Measurements from ENCODE around the gene PCDHGC5.

The PCDHGC5 gene

DNA sequence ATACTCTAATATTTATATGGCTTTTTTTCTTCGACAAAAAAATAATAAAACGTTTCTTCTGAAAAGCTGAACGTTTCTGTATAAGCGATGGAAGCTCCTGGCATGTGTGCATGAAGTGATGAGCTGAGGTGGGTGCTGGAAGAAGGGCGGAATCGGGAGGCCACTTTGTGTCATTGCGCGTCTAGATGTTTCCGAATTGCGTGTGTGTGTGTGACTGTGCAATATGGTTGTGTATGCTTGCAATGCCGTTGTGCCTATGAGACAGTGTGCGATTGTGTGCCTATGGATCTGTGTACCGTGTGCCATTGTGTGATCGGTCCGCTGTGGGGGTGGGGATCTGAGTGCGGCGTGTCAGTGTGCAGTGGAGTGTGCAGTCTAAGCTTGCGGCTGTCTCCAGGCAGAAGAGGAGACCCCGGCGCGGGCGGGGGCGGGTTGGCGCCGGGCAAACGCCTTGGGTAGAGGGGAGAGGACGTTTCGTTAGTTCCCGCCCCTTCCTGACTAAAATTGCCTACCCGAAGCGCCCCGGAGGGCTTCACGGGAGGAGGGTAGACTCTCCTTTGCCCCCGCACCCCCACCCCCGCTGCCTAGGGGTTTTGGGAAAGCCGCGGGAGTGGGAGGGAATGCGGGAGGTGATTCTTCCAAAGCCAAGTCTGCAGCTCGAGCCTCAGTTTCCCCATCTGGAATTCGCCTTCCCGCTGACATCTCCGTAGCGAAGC is 24.2 kb downstream of the PCDHGC5 start:
- DNase-seq (ENCODE audit: low read depth) = no peak

DNA sequence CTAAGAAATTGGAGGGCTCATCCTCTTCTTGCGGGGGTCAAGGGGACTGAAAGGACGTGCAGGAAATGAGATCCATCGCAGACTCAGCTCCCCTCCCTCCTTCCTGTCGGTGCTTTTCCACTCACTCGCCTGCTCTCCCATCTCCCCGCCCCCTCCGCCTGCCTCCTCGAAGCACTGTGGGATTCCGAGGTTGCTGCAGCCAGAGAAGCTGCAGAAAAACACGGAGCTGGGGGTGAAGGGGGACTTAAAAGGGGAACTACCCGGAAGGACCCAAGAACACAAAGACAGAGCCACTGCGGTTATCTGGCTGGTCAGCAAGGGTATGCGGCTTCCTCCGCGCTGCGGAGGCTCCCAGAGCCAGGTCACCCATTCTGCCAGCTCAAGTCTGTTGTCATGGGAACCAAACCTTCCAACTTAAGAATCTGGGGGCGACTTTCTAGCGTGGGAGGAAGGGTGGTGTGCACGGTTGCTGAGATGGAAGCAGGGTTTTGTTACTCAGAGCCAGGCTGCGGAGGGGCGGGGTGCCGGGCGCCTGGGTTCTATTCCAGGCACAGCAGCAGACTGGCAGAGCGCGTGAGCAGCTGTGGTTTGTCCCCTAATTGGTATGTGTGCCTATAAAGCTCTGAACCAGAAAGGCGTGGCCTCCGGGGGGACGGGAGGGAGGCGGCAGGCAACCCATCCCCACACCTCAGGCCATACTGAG is 24.9 kb downstream of the PCDHGC5 start:
- DNase-seq (ENCODE audit: low read depth) = no peak

DNA sequence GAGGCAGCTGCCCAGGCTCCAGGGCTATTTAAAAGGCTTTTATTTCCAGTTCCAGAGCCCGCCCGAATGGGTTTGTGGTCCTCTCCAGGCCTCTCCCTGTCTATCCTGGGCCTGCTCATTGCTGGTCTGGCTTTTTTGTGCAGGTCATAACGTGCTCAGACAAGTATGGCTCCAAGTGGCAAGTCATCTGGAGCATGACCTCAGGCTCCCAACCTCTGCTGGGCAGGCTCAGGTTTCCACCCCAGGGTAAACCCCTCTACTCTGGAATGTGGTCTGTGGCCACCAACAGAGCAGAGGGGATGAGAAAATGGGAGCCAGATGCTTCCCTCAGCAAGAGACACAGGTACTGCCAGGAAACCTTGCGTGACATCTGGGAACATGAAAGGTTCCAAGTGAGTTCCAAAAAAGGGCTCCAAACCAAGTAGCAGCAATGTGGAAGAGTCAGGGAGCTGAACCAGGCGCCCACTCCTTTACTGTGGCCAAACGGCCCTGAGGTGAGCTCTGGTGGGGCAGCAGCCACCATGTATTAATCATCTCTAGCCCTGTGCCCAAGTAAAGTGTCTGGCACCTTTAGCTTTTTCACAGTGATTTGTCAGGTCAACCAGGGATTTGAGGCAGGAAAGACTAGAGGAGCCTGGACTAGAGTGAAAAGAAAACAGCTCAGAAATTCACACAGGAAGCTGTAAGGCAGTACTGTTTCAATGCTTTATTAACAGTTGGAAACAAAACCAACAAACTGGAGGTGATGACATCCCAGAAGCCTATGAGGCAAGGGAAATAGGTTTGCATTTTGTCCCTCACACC is 25.7 kb downstream of the PCDHGC5 start:
- no peak for DNase-seq (ENCODE audit: low read depth)

DNA sequence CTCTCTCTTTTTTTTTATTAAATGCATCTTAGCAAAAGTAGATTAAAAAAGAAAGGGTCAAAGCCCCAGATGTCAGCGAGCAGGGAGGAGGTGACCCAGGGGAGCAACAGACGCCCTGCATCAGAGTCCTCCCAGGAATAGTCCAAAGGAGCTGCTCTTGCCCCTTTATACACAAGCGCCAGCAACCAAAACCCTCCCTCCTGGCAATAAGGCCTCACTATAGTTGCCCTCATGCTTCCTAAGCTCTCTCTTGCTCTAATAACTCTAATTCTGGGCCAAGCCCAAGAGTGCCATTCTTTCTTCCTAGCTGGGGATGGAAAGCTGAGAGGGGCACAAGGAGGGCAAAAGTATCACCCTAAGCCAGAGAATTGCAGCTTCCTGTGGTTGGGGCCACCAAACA is 26.3 kb downstream of the PCDHGC5 start:
- DNase-seq (ENCODE audit: low read depth) = no peak

DNA sequence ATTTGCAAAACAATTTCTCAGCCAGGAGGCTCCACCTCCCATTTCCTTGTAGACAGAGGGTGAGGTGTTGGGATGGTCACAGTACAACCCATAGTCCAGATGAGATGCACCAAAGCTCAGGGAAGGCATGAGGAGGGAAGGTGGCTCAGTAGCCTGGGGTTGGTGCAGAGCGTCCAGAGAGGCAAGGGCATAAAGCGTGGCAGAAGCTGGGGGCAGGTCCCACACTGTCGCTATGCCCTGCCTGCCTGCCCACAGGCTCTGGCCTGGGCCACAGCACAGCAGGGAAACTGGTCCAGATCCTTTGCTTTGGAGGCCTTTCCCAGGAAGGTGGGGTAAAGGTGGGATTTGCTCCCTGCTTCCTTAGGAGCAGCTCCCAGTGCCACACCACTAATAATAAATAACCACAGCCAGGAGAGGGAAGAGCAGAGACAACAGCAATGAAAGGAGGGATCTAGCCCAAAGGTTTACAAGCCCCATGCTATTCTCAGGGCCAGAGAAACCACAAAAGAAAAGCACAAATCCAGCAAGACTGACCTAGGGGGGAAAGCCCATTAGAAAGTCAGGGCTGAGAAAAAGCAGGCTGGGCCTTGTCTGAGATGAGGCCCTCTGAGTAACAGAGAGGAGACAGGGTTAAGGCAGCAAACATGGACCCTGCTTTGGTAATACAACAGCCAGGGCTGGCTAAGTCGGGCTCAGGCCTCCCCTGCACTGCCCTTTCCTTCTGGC is 27.2 kb downstream of the PCDHGC5 start:
- no peak for DNase-seq (ENCODE audit: low read depth)

DNA sequence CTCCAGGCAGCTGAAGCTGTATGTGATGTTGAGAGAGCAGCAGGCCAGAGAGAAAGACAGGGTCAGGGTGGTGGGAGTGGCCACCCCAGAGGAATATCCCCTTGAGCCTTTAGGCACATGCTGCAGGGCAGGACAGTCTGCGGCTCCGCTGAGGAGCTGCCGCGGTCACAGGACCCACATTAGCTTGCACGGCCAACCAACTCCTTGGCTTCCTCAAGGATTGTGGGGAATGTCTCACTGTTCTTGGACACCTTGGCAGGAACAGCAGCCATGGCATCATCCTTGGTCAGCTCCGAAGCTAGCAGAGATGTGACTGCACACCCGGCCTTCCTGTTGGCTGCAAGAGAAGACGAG is 27.8 kb downstream of the PCDHGC5 start:
- DNase-seq (ENCODE audit: low read depth) = no peak

DNA sequence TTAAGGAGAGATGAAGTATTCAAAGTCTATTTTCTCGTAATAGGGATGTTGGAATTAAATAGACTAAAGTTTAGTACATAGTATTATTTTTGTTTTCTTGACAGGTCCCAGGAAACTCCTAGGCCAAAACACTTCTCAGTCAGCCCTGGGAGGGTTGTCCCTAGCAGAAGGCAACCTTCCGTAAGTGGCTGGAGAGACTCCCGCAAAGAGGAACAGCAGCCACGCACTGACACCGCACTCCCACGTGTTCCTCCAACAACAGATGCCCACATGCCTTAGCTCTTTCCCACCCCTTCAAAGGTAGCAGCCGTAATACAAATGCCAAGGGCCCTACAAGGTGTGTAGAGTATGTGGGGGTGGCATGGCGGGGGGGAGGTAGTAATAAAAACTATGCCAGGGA is 28.4 kb downstream of the PCDHGC5 start:
- no peak for DNase-seq (ENCODE audit: low read depth)

DNA sequence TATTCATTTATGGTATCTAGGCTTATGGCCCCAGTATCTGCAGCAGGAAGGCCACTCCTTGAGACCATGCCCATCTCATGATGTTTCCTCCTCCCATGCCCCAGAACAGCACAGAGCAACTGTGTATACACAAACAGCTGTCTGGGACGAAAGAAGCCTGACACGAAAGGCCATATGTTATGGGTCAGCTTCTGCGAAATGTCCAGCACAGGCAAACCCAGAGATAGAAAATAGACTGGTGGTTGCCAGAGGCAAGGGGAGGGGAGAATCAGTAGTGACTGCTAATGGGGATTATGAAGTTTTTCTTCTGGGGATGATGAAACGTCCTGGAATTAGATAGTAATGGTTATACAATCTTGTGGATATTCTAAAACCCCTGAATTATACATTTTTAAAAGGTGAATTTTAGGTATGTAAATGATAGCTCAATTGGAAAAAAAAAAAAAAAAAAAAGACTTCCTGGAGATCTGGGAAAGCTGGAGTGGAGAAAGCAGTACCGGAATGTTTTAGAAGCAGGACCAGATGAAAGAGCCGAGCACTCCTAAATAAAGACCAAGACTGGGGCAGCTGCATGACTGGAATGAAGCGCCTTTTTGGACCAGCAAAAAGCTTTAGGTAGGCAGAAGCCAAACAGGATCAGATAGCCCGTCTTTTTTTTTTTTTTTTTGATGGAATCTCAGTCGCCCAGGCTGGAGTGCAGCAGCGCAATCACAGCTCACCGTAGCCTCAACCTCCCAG is 29.2 kb downstream of the PCDHGC5 start:
- no peak for DNase-seq (ENCODE audit: low read depth)

DNA sequence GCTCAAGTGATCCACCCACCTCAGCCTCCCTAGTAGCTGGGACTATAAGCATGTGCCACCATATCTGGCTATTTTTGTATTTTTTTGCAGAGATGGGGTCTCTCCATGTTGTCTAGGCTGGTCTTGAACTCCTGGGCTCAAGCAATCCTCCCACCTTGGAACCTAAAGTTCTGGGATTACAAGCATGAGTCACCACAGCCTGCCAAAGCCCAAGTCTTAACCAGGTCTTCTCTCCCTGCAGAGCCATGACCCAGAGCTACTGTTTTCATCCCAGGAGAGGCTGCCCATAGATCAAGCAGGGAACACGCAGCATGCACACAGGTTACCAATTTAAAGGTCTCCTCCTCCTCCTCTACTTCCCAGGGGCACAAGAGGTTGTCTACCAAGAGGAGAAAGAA is 29.7 kb downstream of the PCDHGC5 start:
- no peak for DNase-seq (ENCODE audit: low read depth)

DNA sequence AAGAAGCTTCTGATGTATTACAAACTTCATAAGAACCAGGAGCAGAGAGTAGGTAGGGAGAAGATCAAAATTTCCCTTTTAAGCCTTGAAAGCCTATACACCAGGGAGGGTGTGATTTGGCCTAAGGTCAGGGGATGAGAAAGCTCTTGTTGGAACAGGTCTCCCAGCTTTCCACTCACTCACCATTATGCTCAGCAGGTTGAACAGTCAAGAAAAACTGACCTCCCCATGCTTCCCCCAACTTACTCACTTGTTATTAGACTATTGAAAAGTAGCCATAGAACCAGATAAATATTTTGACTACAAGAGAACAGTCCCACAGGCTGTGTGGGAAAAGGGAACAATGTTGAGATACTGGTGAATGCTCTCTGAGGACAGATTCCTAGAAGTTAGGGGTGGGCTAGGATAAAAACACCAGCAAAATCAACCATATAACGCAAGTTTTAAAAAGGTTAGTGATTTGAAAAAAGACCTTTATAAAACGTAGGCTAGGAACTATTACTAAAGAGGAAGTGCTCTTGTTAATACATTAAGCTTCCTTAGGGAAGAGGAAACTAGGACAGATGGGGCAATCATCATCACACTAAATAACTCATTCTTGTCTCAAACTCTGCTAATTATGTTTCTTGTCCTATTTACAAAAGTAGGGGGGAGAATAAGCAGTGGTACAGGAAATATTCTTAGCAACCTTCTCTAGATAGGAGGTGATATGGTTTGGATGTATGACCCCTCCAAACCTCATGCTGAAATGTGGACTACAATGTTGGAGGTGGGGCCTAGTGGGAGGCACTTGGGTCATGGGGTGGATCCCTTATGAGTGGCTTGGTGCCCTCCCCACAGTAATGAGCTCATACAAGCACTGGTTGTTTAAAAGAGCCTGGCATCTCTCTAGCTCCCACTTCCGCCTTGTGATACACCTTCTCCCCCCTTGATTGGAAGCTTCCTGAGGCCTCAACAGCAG is 31.0 kb downstream of the PCDHGC5 start:
- no peak for DNase-seq (ENCODE audit: low read depth)

DNA sequence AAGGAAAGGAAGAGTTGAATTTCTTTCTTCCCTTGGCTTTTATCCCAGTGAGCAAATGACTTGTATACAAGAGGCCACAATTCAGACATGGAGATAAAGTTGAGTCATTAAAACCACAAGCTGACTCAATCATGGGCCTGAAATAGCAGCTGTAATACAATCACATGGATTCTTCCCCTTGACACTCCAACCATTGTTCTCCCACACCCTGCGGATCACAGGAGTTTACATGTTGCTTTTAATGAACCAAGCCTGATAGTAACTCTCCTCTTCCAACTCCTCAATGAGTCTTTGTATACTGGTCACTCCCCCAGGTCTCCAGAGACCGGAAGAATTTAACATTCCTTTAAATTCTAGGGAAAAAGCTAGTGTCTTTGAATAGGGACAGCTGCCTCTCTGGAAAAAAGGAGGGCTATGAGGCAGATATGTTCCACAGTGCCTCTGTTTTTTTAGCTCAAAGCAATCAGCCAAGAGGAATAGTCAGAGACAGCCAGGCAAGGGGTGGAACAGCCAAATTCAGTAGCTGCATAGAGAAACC is 32.4 kb downstream of the PCDHGC5 start:
- peak; percentile 98 for DNase-seq (ENCODE audit: low read depth)

DNA sequence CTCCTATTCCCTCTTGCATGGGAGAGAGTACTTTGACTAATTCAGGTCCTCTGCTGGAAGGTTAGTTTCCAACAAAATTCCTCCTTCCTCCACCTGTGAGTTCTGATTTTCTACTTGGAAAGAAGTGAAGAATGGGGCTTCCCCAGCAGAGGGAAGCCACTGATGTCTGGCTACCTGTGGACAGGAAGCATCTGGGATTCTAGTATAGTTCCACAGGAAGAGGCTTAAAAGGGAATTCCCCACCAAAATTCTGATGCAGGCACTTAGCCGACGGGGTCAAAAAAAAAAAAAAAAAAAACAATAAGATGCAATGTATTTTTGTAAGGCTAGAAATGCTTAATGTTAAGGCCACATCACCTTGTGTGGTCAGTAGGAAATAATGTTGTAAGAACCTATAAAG is 33.4 kb downstream of the PCDHGC5 start:
- no peak for DNase-seq (ENCODE audit: low read depth)

DNA sequence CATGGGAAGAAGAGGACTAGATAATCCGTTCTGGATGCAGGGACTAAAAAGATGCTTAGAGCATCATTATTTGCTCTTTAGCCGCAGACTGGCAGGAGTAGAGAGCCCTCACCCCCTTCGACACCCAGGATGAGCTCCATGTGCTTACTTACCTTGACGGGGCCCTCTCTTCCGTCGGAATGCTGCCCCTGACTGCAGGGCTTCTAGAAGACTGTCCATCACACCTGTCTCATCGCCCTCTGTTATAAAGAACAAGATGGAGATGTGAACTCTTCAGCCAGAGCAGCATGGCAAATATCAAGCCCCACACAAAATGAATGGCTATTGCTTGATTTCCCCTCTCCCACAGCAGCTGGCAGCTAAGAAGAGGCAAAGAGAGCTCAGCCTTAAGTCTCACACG is 35.1 kb downstream of the PCDHGC5 start:
- DNase-seq (ENCODE audit: low read depth) = no peak

DNA sequence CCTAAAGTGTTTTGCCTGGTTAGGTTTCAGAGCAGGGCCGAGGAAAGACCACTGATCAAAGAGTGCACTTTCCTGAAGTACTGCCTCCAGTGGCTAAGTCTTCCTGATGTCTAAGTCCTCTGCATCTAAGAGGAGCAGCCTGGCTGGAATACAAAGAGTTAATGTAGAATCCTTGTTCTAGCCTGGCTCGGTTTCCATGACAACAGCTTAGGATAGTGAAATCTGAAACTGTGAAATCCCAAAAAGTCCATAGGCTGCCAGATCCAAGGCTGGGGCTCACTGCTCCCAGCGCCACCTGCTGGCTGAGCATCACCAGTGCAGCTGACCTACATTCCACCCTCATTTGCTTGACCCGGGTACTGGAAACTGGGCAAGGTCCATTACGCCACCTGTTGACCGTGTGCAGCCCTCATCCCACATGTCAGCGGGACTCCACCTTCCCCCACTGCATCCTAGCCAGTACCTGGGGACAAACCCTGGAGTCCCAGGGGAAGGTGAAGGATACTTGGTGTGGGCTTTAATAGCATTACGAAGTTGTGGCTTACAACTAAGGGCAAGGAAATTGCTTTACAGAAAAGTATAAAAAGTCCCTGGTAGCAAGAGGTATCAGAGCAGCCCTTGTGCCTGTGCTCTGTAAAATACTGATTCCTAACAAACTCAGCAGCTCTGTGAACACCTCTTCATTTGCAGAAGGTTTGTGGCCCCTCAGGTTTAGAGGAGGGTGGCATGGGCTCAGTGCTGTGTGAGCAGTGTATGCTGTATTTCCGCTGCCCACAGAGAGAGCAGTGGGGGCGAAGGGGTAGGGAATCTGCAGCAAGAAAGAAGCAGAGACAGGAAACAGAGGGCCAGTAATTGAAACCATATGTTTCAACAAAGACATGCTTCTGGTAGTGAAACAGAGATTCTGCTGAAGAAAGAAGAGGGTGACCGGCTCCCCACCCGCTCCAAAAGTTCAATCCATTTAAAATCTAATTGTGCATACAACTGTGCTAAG is 36.0 kb downstream of the PCDHGC5 start:
- DNase-seq (ENCODE audit: low read depth) = peak; percentile 89

DNA sequence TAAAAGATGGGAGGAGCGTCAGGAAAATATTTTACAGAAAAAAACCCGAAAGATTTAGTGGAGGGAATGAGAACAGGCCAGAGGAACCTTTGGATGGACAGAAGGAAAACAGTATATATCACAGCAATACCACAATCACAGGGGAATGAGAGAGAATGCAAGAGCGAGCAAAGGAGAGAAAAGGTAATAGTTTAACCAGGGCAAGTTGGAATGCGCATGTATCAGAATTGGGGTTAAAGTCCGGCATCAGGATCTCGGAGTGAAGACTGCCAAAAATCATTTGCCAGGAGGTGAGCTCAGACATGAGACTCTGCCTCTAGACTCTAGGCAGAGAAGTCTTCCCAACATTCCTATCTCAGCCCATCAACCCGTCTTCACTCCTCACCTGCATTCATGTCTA is 36.8 kb downstream of the PCDHGC5 start:
- DNase-seq (ENCODE audit: low read depth) = no peak

DNA sequence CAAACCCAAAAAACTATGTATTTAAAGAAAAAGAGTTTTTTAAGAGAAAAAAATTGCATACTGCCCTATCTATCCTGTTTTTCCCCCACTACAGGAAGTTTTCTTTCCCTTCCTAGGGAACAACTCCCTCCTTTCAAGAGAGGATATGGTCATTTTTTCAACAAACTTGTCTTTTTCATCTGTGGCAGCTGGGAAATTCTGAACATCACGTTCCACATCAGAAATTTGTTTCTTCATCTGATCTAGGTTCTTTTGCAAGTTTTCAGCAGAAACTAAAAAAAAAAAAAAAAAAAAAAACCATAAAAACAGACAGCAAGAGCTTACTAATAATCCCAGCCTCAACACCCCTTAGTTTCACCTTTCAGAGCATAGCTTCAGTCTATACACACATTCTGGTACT is 38.5 kb downstream of the PCDHGC5 start:
- no peak for DNase-seq (ENCODE audit: low read depth)

DNA sequence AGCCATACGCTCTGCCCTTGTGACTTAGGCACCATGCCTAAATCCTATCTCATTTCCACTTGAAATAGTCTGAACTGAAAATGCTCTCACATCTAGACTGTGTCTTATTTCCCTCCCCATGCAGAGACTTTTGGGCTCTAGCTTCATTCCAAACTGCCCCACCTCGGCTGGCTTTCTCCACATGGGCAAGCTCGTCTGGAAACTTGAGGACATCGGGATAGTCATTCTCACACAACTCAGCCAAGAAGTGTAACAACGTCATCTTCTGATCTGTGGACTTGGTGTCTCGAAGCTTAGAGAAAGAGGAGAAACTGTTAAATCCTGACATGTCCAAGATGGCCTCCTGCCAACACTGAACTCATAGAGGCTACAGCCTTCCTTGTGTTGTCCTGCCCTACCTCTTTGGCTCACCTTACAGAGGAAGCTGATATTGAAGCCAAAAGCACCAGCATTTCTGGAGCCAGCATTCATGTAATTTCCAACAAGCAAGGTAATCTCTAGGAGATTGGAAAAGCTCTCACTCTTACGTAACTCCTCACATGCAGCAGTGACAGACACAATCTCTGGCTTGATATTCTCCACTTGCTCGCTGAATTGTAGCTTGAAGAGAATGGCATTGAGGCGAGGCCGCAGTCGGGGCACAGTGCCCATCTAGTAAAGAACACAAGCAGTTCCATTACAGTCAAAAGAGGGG is 39.6 kb downstream of the PCDHGC5 start:
- no peak for DNase-seq (ENCODE audit: low read depth)

DNA sequence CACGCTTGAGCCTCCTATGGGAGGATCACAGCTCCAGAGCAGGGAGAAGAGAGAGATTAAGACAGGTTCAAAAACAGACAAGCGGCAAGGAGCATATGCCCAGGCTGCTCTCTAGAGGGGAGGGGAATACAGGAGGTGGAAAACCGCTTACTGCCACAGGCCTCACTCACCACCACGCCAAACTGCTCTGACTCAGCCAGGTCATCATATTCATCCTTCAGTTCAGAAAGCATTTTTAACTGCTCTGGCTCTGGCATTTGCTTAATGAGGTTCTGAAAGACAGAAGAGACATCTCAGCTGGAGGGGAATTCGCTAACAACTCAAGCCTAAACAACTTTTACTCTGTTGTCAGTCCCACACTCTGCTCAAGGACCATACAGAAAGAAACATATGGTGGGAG is 40.1 kb downstream of the PCDHGC5 start:
- DNase-seq (ENCODE audit: low read depth) = no peak
